SK-N-MC (cell line): Measurements from ENCODE around the gene DSCAML1.

ENCODE experiments used
- EZH2 ChIP-seq: fragments of 200-600 bp; sonication (generic); IDR thresholded peaks from one replicate; pipeline ENCODE4 v1.6.1; 2017; ENCODE audit warnings: antibody characterized with exemption
- POLR2AphosphoS5 ChIP-seq: IDR thresholded peaks from 2 replicates; pipeline ENCODE4 v1.6.1; 2012; ENCODE audit warnings: mild to moderate bottlenecking, low read depth, low read length, borderline replicate concordance

DNA sequence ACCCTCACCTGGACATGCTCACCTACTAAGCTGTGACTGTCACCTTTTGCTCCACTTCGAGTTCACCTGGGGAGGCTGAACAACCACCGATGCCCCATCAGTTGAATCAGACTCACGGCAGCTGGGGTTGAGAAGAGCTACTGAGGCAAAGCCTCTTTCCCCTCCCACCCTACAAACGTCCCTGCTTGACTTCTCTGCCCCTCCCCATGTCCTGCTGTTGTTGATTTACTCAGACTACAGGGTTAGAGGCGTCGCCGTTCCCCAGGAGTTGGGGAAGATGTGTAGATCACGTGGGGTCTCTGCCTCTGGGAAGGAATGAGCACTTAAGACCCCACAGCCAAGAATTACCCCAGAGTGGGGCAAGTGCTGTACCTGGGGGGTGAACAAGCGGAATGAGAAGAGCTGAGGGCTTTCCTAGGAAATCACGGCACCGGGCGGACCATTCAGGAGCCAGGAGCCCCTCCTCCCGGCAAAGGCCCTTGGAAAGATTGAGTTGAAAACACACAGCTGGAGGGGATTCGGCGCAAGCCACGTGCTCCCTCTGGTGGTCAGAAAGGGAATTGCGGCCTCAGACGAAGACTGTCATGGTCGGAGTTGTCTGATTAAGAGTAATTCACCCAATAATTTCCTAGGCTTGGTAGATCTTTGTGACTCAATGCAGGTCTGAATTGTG lies 20.5 kb upstream of the DSCAML1 start:
- no peak for TF ChIP-seq EZH2
- TF ChIP-seq POLR2AphosphoS5 = no peak
